GM18867 (cell line): ENCODE measurements around the gene PSENEN.
"Not testable (repeated sequence)": the region's sequence is repeated elsewhere in the genome, so short reads cannot be mapped to it uniquely, and the experiment has no call there.

Source experiments
- ATAC-seq: cut with Tn5 transposase; IDR thresholded peaks from one replicate; pipeline ENCODE4 v1.9.1; 2021; ENCODE audit warnings: mild to moderate bottlenecking, moderate library complexity; ENCODE audit not compliant: unreplicated experiment

Gene PSENEN

DNA sequence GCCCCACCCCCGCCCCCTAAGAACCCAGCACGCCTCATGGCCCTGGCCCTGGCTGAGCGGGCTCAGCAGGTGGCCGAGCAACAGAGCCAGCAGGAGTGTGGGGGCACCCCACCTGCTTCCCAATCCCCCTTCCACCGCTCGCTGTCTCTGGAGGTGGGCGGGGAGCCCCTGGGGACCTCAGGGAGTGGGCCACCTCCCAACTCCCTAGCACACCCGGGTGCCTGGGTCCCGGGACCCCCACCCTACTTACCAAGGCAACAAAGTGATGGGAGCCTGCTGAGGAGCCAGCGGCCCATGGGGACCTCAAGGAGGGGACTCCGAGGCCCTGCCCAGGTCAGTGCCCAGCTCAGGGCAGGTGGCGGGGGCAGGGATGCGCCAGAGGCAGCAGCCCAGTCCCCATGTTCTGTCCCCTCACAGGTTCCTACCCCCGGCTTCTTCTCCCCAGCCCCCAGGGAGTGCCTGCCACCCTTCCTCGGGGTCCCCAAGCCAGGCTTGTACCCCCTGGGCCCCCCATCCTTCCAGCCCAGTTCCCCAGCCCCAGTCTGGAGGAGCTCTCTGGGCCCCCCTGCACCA lies 41.9 kb downstream of the PSENEN start:
- ATAC-seq, result no peak

DNA sequence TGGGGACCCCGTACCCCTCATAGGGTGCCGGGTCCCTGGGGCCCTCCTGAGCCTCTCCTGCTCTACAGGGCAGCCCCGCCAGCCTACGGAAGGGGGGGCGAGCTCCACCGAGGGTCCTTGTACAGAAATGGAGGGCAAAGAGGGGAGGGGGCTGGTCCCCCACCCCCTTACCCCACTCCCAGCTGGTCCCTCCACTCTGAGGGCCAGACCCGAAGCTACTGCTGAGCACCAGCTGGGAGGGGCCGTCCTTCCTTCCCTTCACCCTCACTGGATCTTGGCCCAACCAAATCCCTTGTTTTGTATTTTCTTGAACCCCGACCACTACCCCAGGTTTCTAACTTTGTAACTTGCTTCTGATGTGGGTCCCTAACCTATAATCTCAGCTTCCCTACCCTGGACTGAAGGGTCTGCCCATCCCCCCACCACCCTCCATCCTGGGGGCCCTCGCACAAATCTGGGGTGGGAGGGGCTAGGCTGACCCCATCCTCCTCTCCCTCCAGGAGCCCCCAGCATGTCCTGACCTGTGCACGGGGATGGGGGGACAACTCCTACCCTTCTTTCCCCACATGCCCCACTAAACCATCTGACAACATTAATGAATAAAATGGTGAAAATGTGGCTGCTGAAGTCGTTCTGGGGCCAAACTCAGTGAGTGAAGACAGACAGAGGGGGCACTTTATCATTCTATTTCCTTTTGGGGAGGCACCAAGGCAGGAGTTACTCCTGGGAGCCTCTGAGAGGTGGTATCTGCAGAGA lies 42.9 kb downstream of the PSENEN start:
- ATAC-seq, result no peak

DNA sequence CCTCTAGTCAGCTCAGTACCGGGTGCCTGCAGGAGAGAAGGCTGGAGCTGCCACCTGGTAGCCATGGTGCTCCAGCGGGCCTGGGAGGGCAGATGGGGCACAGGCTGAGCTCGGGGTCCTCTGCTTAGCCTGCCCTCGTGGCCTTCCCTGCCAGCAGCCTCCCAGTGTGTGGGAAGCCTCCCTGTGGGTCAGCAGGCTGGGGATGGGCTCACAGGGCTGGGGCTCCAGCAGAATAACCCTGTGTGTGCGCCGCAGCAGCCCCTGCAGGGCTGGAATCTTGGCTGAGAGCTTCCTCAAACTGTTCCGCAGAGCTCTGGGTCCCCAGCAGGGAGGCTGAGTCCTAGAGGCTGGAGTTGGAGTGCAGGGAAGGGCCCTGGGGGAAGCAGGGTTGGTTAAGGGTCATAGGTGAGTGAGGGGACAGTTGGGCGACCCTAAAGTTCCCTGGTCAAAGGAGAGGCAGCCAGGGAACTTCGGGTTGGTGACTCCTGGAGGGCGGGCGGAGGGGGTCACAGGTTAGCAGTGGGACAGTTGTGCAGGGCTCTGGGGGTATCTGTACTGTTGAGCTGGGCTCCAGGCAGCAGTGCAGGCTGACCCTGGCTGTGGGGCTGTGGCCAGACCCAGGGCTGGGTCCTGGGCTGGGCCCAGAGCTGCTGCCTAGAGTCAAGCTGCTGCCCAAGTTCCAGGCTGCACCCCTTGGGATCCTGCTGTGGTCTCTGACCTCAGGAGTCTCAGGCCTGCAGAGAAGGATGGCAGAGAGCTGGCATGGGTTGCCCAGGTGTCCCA lies 43.9 kb downstream of the PSENEN start:
- no peak for ATAC-seq

DNA sequence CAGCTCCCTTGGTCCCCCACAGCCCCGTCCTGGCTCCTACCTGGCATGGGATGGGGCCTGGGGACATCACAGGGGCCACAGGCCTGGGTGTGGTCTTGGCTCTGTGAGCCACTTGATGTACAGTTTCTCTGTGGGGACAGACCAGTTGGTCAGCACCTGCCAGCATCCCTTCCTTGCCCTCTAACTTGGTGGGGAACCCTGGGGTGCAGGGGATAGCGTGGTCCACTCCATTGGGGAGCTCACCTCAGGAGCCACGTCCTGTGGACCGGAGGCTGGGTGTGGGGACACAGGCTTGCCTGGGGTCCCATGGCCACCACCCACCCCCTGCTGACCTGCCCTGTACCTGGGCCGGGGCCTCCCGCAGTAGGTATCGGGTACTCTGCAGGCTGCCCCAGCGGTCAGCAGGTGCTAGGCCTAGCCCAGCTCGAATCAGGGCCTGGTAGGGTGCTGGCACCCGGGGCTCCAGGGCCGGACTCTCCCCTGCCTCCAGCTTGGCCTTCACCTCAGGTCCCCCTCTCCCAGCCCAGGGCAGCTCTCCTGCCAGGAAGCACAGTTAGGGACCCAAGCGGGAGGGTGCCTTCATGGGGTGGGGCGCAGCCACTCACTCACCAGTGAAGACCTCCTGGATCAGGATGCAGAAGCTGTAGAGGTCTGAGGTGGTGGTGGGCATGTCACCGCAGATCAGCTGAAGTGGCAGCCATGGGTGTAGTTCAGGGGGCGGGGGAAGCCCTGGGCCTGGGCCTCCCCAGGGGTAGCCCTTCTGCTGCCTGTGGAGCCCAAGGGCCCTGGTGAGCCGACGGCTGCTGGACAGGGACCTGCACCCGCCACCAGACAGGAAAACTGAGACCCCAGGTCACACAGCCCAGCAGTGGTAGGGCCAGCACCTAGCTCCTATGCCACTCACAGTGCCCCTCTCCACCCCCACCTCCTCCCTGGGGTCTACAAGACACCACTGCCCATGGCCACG lies 44.8 kb downstream of the PSENEN start:
- ATAC-seq, result no peak

DNA sequence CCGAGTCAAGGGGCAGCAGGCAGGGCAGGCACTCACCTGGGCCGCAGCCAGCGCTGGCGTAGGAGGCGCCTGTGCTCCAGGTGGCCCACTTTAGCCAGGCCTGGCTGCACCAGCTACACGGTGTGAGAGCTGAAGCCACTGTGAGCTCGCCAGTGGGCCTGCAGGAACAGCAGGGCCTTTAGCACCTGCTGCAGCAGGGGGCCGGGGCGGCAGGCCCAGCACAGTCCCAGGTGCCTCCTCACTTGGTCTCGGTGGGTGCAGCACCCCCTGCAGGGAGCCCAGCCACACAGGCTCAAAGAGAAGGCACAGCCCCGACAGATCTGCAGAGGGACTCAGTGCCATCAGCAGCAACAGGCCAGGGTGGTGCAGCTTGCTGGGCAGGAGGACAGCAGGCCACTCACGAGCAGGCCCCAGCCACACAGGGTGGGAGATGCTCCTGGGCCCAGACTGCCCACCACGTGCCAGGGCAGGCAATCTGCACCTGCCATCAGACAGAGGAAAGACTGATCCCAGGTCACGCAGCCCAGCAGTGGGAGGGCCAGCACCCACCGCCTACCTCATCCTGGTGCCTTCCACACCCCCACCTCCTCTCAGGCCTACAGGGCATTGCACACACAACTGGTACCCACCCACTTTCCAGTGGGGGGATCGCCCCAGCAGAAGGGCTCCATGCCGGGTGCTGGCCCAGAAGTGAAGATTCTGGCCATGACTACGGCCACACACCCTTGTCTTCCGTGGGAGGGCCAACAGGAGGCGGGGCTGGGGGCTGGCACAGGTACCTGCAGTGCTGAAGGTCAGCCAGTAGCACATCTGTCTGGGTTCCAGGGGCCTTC lies 45.7 kb downstream of the PSENEN start:
- ATAC-seq, result no peak

DNA sequence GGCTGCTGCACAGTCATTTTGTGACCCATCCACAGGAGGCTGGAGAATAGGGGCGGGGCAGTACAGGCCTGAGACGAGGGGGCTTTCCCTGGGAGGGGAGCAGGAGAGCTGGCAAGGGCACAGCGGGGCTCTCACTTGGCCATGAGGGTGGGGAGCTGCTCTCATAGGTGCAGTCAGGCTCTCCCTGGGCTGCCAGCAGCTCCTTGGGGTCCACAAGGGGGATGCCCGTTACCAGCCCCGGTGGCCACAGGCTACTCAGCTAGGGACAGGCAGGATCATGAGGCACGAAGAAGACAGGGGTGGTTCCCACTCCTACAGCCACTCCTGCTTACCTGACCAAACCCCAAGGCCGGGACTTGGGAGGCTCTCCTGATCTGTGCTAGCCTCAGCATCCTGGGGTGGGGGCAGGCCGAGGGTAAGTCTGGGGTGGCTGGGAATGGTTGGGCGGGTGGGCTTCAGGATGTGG lies 46.4 kb downstream of the PSENEN start:
- no peak for ATAC-seq

DNA sequence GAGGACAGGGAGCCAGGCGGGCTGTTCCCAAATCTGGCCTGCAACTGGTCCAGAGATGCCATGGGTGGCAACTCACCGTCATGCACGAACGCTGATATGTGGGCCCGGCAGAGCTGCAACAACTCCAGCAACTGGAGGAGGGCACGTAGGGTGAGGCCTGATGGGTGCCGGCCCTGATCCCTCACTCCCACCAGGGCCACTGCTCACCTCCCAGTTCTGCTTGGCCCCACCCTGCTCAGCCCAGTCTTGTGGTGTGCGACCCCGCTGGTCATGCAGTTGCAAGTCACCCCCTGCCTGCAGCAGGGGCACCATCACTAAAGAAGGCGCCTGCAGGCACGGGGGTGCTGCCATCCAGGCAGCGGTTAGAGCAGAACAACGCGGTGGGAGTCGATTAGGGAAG lies 46.9 kb downstream of the PSENEN start:
- no peak for ATAC-seq

DNA sequence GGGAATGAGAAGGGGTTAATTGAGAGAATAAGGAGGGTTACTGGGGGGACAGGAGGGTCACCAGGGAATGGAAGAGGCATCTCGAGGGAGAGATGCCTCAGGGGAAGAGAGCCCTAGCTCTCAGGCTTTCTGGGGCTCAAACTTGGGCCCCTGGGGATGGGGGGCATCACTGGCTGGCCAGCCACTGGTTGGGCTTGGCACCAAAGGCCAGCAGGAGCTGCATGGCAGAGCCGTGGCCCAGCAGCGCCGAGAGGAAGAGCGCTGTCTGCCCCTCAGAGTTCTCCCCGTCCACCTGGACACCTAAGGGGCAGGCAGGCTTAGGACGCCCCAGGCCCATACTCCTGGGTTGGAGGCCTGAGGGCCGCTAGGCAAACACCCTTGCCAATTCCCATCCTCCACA lies 47.4 kb downstream of the PSENEN start:
- no peak for ATAC-seq

DNA sequence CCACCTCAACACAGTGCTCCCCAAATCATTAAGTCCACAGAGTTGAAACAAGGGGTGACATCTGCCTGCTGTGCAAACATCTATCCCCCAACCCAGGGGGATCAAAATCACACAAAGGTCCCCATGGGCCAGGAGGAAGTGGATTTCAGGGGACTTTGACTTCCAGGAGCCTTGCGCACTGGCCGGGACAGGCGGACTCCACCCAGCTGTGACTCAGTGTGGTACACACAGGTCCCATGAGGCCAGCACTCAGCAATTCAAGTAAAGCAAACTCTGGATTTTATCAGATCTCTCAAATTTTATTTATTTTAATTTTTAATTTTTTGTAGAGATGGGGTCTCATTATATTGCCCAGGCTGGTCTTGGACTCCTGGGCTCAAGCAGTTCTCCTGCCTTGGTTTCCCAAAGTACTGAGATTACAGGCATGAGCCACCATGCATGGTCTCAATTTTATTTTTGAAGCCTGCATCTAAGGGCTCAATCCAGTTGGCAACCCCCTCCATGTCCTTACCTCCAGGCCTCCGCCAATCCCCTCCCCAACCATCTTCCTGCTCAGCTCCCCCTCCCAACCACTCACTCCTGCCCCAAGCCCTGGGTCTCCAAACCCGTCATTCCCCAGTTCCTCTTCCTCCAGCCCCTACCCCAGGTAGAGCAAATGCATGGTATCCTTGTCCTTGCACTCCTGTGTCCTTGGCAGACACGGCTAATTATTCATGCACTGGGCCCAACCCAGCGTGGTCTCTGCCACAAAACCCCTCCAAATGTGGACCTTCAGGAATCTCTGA lies 48.1 kb downstream of the PSENEN start:
- no peak for ATAC-seq

DNA sequence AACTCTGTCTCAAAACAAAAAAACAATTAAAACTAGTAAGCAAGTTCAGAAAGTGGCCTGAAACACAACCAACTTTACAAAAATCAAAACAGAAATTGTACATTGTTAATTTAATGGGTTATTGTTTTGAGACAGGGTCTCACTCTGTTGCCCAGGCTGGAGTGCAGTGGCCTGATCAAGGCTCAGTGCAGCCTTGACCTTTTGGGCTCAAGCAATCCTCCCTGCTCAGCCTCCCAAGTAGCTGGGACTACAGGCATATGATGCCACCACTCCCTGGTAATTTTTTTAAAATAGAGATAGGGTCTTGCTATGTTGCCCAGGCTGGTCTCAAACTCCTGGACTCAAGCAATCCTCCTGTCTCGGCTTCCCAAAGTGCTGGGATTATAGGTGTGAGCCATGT lies 50.1 kb downstream of the PSENEN start:
- ATAC-seq, result not testable (repeated sequence)
